Endothelial cell of umbilical vein (primary cell): Measurements from ENCODE around the gene C2CD5.

Experiments
- EZH2 ChIP-seq: IDR thresholded peaks from 2 replicates; pipeline ENCODE4 v1.6.1; 2012; ENCODE audit warnings: borderline replicate concordance, low read depth, mild to moderate bottlenecking, moderate library complexity, low read length, inconsistent platforms; ENCODE audit not compliant: severe bottlenecking
- JUN ChIP-seq: IDR thresholded peaks from 2 replicates; pipeline ENCODE4 v1.6.1; 2011; ENCODE audit warnings: borderline replicate concordance, low read depth; ENCODE audit not compliant: insufficient read length, insufficient read depth
- MYC ChIP-seq: IDR thresholded peaks from one replicate; pipeline ENCODE4 v1.6.1; 2011; ENCODE audit warnings: mild to moderate bottlenecking, low read depth, low read length
- POLR2A ChIP-seq: IDR thresholded peaks from 2 replicates; pipeline ENCODE4 v1.6.1; 2012; ENCODE audit warnings: low read depth, mild to moderate bottlenecking, control low read depth, low read length
- TF ChIP-seq, protein P1 (sequence below), 2 donors: IDR thresholded peaks; 1 replicate in 1 of 2; 2 replicates in 1 of 2; pipeline ENCODE4 v1.5.1; 2011; ENCODE audit warnings: low read length in 2 of 2, mild to moderate bottlenecking in 2 of 2, moderate library complexity in 2 of 2, control low read depth in 1 of 2, inconsistent platforms in 1 of 2, low read depth in 1 of 2; ENCODE audit not compliant: insufficient read depth in 1 of 2; ENCODE audit errors: extremely low read depth in 1 of 2
- TF ChIP-seq, protein P2 (sequence below): IDR thresholded peaks from 2 replicates; pipeline ENCODE4 v1.6.1; 2011; ENCODE audit not compliant: insufficient read depth, insufficient read length

DNA sequence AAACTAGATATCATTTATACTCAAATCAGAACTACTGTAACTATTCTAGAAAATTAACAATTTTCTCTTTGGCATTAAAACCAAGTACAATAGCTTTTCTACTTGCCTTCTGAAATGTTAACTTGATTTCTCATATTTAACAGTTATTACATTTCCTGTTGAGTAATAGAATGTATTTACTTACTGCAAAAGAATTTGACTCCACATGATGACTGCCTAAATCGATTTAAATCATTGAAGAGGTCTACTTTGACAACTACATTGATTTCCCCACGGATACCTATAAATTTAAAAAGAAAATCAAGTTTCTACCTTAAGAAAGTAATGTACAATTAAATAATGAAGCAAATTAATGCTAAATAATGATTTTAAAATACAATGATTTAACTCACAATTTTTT lies 18.9 kb downstream of the C2CD5 start:
- TF ChIP-seq, protein P1, sequence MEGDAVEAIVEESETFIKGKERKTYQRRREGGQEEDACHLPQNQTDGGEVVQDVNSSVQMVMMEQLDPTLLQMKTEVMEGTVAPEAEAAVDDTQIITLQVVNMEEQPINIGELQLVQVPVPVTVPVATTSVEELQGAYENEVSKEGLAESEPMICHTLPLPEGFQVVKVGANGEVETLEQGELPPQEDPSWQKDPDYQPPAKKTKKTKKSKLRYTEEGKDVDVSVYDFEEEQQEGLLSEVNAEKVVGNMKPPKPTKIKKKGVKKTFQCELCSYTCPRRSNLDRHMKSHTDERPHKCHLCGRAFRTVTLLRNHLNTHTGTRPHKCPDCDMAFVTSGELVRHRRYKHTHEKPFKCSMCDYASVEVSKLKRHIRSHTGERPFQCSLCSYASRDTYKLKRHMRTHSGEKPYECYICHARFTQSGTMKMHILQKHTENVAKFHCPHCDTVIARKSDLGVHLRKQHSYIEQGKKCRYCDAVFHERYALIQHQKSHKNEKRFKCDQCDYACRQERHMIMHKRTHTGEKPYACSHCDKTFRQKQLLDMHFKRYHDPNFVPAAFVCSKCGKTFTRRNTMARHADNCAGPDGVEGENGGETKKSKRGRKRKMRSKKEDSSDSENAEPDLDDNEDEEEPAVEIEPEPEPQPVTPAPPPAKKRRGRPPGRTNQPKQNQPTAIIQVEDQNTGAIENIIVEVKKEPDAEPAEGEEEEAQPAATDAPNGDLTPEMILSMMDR (IDR thresholded peaks at IDR 0.05; ENCODE audit: extremely low read depth in 1 of 2, insufficient read depth in 1 of 2, low read depth in 1 of 2, low read length in 2 of 2): no peak
- TF ChIP-seq MYC (no peak), EZH2 (no peak), JUN (peak; percentile 9), POLR2A (no peak)
- TF ChIP-seq, protein P2, sequence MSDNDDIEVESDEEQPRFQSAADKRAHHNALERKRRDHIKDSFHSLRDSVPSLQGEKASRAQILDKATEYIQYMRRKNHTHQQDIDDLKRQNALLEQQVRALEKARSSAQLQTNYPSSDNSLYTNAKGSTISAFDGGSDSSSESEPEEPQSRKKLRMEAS: no peak
